T47D (cell line): ENCODE results near the gene ATG4D.
"Not testable (repeated sequence)": the region's sequence is repeated elsewhere in the genome, so short reads cannot be mapped to it uniquely, and the experiment has no call there.

ENCODE experiments used
- DNase-seq, 2 experiments: peaks; one replicate each; pipeline versions ENCODE4 v3.0.0 to v3.0.0-alpha.2; 2011 to 2012; ENCODE audit warnings: low read depth in 1 of 2, low spot score in 1 of 2
- JUND ChIP-seq: IDR thresholded peaks from 2 replicates; pipeline ENCODE4 v1.6.1; 2012; ENCODE audit warnings: low read depth
- in situ Hi-C: cut with HindIII; loops from 2 replicates; pipeline ENCODE4 v1.10.0; 2016; ENCODE audit warnings: low sequenced_read_pairs, low pct_unique_long_range_greater_than_20kb

The ATG4D gene

DNA sequence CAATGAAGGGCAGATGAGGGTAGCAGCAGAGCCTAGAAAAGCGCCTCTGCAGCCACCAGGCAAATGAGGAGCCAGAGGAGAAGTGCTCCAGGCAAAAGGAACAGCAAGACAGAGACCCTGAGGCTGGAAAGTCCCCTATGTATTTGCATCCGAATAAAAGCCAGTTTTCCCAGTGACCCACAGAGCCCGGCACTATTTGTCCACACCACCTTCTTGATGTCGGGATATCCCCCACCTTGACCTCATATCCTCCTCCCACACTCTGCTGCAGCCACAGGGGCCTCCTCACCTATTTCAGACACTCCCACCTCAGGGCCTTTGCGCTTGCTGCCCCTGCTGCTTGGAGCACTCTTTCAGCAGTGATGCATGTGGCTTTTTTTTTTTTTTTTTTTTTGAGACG is 6.6 kb downstream of the ATG4D start:
- TF ChIP-seq JUND, result no peak
- in situ Hi-C loops, result no loop called here

DNA sequence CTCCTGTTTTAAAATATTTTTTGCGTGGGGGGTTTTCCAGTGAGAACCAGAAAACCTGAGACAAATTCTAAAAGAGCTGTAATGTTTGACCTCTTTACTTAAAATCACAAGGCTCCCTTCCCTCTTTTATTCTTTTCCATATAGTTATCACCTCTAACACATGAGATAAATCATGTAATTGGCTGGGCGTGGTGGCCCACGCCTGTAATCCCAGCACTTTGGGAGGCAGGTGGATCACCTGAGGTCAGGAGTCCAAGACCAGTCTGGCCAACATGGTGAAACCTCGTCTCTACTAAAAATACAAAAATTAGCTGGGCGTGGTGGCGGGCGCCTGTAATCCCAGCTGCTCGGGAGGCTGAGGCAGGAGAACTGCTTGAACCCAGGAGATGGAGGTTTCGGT is 7.3 kb downstream of the ATG4D start:
- in situ Hi-C loops, result not testable (repeated sequence)

More for the DNA sequence above, 6.6 kb downstream of the ATG4D start:
- DNase-seq, result no peak

DNA sequence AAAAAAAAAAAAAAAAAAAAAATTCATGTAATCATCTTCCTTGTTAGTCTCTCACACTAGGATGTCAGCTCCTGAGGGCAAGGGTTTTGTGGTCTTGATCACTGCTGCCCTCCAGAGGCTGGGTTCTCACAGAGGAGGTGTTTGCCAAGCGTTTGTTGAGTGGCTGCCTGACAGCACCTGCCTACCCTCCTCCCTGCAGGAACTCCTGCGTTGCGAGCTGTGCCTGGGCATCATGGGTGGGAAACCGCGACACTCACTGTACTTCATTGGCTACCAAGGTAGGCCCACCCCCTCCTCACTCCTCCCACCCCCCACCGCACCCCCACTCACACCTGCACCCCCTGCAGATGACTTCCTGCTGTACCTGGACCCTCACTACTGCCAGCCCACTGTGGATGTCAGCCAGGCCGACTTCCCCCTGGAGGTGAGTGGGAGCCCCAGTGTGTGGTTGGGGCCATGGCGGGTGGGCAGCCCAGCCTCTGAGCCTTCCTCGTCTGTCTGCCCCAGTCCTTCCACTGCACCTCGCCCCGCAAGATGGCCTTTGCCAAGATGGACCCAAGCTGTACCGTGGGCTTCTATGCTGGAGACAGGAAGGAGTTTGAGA is 8.1 kb downstream of the ATG4D start:
- in situ Hi-C loops, result no loop called here
- no peak for TF ChIP-seq JUND
- peak in 1 of 2 experiments; percentile 76 for DNase-seq

More for the DNA sequence above, 7.3 kb downstream of the ATG4D start:
- DNase-seq, result not testable (repeated sequence)

DNA sequence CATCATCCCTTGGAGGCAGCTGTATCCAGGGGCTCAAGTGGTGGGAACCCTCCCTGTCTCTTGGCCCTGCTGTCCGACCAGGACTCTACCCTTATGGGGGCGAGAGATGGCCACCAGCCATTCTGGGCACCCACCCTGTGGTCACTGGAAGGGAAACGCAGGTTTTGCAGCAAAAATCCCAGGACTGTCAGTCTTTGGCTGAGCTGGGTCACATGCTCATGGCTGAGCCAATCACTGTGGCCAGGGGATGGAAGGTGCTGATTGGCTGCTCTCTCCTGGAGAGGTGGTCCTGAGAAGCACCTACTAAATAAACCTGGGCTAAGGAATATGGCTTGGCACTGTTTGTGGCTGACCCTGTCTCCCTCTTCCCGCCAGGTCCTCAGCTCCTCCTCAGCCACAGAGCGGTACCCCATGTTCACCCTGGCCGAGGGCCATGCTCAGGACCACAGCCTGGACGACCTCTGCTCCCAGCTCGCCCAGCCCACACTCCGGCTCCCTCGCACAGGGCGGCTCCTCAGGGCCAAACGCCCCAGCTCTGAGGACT is 8.9 kb downstream of the ATG4D start:
- TF ChIP-seq JUND, result no peak
- DNase-seq, result peak; percentile 45 to 56

DNA sequence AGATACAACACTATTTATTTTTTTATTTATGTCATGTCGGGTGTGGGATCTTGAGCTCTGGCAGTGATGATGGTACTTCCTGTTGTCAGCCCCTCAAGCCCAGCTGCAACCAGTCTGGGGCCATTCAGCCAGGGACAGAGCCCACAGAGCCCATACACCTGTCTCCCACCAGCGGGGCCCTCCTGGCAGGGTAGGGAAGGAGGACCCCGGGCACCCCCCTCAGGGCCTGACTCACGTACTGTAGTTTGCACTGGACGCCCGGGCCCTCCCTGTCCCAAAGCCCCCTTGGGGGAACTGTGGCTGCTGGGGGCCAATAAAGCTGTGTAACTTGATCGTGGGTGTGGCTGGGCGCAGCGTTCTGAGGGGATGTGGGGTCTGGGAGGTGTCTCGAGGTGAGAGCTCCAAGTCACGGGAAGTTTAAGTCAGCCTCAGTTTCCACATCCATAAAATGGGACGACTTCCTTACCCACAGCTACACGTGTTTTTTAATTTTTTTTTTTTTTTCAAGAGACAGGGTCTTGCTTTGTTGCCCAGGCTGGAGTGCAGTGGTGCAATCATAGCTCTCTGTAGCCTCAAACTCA is 9.5 kb downstream of the ATG4D start:
- TF ChIP-seq JUND, result no peak
- no peak for DNase-seq
- in situ Hi-C loops, result no loop called here

More for the DNA sequence above, 8.9 kb downstream of the ATG4D start:
- in situ Hi-C loops, result no loop called here

DNA sequence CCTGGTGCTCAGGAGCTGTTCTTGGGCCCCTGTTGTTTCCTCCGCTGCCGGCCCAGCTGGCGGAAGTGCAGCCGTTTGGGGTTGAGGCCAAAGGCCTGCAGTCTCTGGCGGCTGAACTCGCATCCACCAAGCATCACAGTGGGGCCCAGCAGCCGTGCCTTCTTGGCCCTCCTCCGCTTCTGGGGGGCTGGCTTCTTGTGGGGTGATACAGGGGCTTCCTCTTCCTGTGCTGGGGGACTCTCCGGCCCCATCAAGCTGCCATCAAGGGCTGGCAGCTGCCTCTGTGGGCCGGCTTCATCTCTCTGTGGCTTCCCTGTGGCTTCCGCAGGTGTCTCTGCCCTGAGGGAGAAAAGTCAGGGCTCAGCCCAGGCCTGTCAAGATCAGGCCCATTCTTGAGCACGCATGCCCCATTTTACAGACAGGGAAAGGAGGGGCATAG is 10.3 kb downstream of the ATG4D start:
- DNase-seq, result no peak
- in situ Hi-C loops, result no loop called here
- TF ChIP-seq JUND, result no peak

DNA sequence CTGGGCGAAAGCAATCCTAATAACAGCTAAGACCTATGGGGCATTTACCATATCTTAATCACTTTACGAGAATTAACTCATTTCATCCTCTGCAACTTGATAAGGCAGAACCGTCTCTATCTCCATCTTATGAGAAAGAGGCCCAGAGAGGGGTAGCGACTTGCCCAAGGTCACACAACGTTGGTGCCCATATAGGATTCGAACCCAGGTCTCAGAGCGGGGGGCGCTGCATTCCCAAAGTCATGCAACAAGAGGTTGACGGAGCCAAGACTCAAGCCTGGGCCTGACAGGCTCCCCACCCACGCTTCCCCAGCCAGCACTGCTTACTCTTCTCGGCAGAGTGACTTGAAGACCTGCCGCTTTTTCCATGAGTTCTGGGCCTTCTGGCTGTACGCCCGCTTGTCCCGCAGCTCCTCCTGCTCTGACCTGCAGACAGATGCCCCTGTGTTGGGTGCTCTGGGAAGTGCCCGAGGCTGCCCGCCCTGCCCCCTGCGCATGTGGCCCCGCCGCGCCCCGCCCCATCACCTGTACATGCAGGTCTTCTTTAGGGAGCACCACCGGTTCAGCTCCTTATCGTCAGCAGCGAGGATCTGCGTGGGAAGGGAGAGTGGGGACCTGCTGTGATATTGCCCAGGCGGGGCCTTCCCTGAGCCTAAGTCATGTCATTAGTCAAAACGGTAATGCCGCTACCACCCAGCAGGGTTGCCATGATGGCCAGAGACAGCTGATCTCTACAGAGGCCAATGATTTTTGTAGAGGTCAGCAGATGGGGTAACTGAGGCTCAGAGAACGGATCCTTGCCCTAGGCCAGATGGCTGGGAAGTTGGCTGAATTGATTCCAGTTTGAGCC is 11.3 kb downstream of the ATG4D start:
- in situ Hi-C loops, result no loop called here
- DNase-seq, result no peak
- TF ChIP-seq JUND, result no peak

DNA sequence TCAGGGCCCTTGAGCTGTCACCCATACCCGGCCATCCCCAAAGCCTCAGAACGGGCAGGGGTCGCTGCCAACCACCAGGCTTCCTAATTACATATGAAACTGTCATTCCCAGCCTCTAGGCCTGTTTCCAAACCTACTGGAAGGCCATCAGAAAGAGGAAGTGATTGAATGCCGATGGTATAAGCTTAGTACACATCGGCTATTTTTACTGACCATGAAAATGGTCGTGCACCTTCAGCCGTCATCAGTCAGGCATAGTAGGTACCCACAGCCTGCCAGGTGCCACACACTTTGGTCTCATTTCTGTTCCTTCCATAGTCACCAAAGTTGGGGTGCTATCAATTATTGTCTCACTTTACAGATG is 11.9 kb downstream of the ATG4D start:
- in situ Hi-C loops, result no loop called here
- TF ChIP-seq JUND, result no peak
- DNase-seq, result no peak

DNA sequence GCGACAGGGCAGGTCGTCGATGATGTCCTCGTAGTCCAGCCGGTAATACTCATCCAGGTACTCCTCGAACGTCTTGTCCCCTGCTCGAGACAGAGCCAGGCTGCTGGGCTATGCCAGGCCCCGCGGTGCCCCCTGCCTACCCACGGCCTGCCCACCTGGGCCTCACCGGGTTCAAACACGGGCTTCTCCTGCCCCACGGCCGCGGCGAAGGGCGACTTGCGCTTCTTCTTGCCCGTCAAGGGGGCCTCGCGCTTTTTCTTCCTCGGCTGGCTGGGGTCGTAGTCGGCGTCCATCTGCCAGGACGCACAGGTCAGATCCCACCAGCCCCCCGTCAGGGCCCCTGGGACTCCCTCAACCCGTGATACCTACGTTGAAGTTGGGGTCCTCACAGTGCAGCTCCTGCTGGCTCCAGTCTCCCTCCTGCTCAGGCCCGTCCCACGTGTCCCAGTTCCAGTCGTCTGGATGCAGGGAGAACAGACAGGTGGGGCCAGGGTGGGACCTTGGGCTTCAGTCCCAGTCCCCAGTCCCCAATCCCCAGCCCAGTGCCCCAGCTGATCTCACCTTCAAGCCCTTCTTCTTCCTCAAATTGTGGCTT is 14.0 kb downstream of the ATG4D start:
- TF ChIP-seq JUND, result no peak
- in situ Hi-C loops, result no loop called here

DNA sequence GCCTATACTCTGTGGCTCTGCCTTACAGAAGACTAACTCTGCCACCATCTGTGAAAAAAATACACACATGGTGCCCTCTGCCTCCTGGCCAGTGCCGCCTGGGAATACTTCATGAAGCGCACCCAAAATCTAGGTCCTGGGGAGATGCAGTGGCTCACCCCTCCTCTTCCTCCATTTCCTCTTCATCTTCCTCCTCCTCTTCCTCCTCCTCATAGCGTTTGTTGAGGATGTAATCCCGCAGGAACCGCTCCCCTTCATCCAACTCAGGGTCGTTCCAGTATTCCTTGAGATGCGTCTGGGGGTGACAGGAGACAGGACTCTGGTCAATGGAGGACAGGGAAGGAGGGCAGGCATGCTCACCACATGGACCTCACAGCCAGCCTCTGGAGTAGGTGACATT is 16.4 kb downstream of the ATG4D start:
- DNase-seq, result no peak
- in situ Hi-C loops, result no loop called here
- TF ChIP-seq JUND, result no peak

More for the DNA sequence above, 14.0 kb downstream of the ATG4D start:
- no peak for DNase-seq

DNA sequence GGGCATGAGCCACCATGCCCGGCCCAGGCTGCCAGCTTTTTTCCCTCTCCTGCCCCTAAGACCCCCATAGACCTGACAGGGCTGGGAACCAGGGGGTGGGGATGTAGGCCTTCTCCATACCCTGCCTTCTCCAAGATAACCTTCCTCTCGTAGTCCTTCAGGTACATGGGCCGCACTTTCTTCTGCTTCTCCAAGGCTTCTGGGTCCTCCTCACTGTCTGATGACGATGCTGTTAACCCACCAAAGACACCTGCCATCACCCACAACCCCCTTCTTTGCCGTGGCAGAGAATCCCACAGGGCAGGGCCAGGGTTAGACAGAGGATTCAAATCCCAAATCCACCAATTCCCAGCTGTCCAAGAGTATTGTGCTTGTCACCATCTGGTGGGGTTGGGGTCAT is 18.9 kb downstream of the ATG4D start:
- no peak for DNase-seq
- in situ Hi-C loops, result no loop called here

DNA sequence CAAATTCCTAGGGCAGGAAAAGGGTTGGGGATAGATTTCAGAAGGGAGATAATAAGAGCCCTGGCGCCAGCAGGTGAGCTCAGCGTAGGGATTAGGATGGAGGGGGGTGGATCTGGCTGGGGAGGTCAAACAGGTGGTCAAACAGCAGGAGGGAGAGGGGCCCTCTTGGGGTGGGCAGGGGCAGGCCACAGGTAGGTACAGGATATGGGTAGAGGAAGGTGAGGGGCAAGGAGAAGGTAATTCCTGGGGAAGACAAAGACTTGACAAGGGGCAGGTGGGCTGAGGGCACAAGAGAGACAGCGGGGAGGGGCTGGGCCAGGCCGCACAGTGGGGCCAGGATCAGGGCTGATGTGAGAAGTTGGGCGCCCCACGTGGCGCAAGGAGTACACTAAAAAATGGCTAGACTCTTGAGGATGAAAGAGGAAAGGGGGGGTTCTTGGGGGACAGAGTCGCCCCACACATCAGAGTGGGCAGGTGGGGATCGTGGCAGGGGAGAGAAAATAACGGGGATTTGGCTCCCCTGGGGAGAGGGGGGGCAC is 21.4 kb downstream of the ATG4D start:
- DNase-seq, result peak; percentile 56 to 63
- in situ Hi-C loops, result no loop called here
- no peak for TF ChIP-seq JUND

More for the DNA sequence above, 18.9 kb downstream of the ATG4D start:
- TF ChIP-seq JUND, result no peak
